ENCODE data around the gene MCOLN3.

- TF ChIP-seq POLR2A (IDR thresholded peaks at IDR 0.05) (no peak), CTCF (IDR thresholded peaks at IDR 0.05) (no peak)
These were observed 49.5 kb downstream of the MCOLN3 start for GRCh38 chr1:84998642-84999280.

Data from uterus (tissue), 2 donors.